ENCODE measurements around the gene MEN1.
A peak's percentile ranks its signal among the peaks of the same experiment; 100 is the strongest.

Gene MEN1

GRCh38 chr11:64778223-64778472 is 32.2 kb downstream of the MEN1 start:
- no peak for DNase-seq

- DNase-seq, result peak; percentile 94
Observed at GRCh38 chr11:64777449-64778222, 32.7 kb downstream of the MEN1 start.

GRCh38 chr11:64776875-64777274 is 33.5 kb downstream of the MEN1 start:
- no peak for DNase-seq

GRCh38 chr11:64776425-64776824 is 33.9 kb downstream of the MEN1 start:
- no peak for DNase-seq

GRCh38 chr11:64774144-64774543 is 36.2 kb downstream of the MEN1 start:
- no peak for DNase-seq

- peak; percentile 48 for DNase-seq
Observed at GRCh38 chr11:64772303-64773018, 37.9 kb downstream of the MEN1 start.

- no peak for DNase-seq
Observed at GRCh38 chr11:64771861-64772260, 38.5 kb downstream of the MEN1 start.

- DNase-seq, result no peak
Observed at GRCh38 chr11:64770120-64770519, 40.2 kb downstream of the MEN1 start.

- DNase-seq, result no peak
Observed at GRCh38 chr11:64769283-64769682, 41.1 kb downstream of the MEN1 start.

GRCh38 chr11:64768300-64768694 is 42.1 kb downstream of the MEN1 start:
- no peak for DNase-seq

GRCh38 chr11:64767344-64768299 is 42.7 kb downstream of the MEN1 start:
- DNase-seq, result peak; percentile 91

- DNase-seq, result no peak
Observed at GRCh38 chr11:64766881-64767280, 43.5 kb downstream of the MEN1 start.

- DNase-seq, result no peak
Observed at GRCh38 chr11:64765851-64766665, 44.3 kb downstream of the MEN1 start.

GRCh38 chr11:64765291-64765850 is 45.0 kb downstream of the MEN1 start:
- no peak for DNase-seq

- DNase-seq, result no peak
Observed at GRCh38 chr11:64764753-64765152, 45.6 kb downstream of the MEN1 start.

- no peak for DNase-seq
Observed at GRCh38 chr11:64764040-64764611, 46.2 kb downstream of the MEN1 start.

- DNase-seq, result no peak
Observed at GRCh38 chr11:64763526-64764039, 46.8 kb downstream of the MEN1 start.

- no peak for DNase-seq
Observed at GRCh38 chr11:64762674-64763525, 47.5 kb downstream of the MEN1 start.

- DNase-seq, result no peak
Observed at GRCh38 chr11:64762277-64762673, 48.1 kb downstream of the MEN1 start.

GRCh38 chr11:64760759-64761420 is 49.5 kb downstream of the MEN1 start:
- DNase-seq, result no peak

All from hematopoietic multipotent progenitor cell treated with erythropoietin and hydrocortisone succinate and interleukin-3 and kit ligand, for 6 days (in vitro differentiated cells).